SHP77 treated with DMSO at 0.1 percent for 48 hours (cell line): ENCODE data around the gene RAB1B.

ENCODE experiments used
- DNase-seq: peaks from one replicate; lab custom pipeline; 2025; lab: John Stamatoyannopoulos, UW

RAB1B gene

GRCh38 chr11:66284526-66285078, 16.2 kb downstream of the RAB1B start:
- DNase-seq: no peak

- DNase-seq: no peak
These were observed 17.0 kb downstream of the RAB1B start for GRCh38 chr11:66285250-66285947.

- DNase-seq: no peak
These were observed 18.3 kb downstream of the RAB1B start for GRCh38 chr11:66286699-66287098.

- DNase-seq: no peak
These were observed 18.9 kb downstream of the RAB1B start for GRCh38 chr11:66287211-66287888.

- DNase-seq: no peak
These were observed 19.6 kb downstream of the RAB1B start for GRCh38 chr11:66287889-66288670.

- DNase-seq: peak; percentile 99
These were observed 20.5 kb downstream of the RAB1B start, which contains the start of gene YIF1A for GRCh38 chr11:66288671-66289547. Gene YIF1A (minus strand): TSS chr11:66289143. CDS start chr11:66288985, 158 bp downstream.

- no peak for DNase-seq
These were observed 21.3 kb downstream of the RAB1B start for GRCh38 chr11:66289548-66290329.

GRCh38 chr11:66290330-66290621, 21.8 kb downstream of the RAB1B start:
- DNase-seq: no peak

- DNase-seq: no peak
These were observed 22.9 kb downstream of the RAB1B start for GRCh38 chr11:66291303-66291705.

GRCh38 chr11:66291706-66292542, 23.5 kb downstream of the RAB1B start, which contains the start of gene TMEM151A:
Gene TMEM151A (plus strand): TSS chr11:66291894. CDS start chr11:66292014, 120 bp downstream.
- no peak for DNase-seq

GRCh38 chr11:66292543-66293332, 24.3 kb downstream of the RAB1B start:
- no peak for DNase-seq

GRCh38 chr11:66293352-66293751, 24.9 kb downstream of the RAB1B start:
- DNase-seq: no peak

- no peak for DNase-seq
These were observed 25.6 kb downstream of the RAB1B start for GRCh38 chr11:66293777-66294625.

GRCh38 chr11:66294626-66295620, 26.5 kb downstream of the RAB1B start:
- no peak for DNase-seq

- no peak for DNase-seq
These were observed 29.2 kb downstream of the RAB1B start for GRCh38 chr11:66297610-66298009.

- no peak for DNase-seq
These were observed 30.7 kb downstream of the RAB1B start for GRCh38 chr11:66299186-66299585.

GRCh38 chr11:66302656-66303055, 34.2 kb downstream of the RAB1B start:
- no peak for DNase-seq
